Measurements from ENCODE around the gene LMAN2.
"Not testable (repeated sequence)": the region's sequence is repeated elsewhere in the genome, so short reads cannot be mapped to it uniquely, and the experiment has no call there.

Gene LMAN2

GRCh38 chr5:177364159-177364962 lies 12.9 kb upstream of the LMAN2 start:
- DNase-seq = peak; percentile 41

DNA sequence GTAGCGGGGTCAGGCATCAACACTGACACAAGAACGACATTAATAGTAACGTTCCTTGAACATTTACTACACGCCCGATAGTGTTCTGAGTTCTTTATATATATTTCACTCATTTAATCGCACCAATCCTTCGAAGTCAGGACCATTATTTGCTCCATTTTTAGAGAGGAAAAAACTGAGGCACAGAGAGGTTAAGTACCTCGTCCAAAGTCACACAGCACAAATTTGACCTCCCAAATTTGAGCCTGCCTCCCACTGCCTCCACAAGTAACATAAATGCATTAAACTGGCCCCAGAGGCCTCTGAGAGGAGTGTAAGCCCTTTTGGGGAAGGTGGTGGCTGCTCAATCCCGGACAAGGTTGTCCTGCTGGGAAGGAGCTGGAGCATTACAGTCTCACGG lies 12.1 kb upstream of the LMAN2 start:
- DNase-seq = no peak

GRCh38 chr5:177362610-177363507 lies 11.4 kb upstream of the LMAN2 start:
- DNase-seq = peak; percentile 65

GRCh38 chr5:177362292-177362609 lies 10.8 kb upstream of the LMAN2 start:
- DNase-seq = no peak

- DNase-seq = no peak
Observed at GRCh38 chr5:177361418-177362291, 10.2 kb upstream of the LMAN2 start.

DNA sequence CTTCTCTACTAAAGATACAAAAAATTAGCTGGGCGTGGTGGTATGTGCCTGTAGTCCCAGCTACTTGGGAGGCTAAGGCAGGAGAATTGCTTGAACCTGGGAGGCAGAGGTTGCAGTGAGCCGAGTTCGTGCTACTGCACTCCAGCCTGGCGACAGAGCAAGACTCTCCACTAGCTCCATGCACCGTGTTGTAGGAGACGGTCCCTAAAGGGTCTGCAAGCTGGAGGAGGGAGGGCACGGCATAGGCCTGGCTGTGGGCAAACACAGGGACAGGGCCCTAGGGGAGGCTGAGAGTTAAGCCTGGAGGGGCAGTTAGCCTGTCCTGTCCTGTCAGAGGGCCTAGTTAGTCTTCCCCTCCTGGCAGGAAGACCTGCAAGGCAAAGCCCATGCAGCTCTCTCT lies 9.3 kb upstream of the LMAN2 start:
- not testable (repeated sequence) for DNase-seq

DNA sequence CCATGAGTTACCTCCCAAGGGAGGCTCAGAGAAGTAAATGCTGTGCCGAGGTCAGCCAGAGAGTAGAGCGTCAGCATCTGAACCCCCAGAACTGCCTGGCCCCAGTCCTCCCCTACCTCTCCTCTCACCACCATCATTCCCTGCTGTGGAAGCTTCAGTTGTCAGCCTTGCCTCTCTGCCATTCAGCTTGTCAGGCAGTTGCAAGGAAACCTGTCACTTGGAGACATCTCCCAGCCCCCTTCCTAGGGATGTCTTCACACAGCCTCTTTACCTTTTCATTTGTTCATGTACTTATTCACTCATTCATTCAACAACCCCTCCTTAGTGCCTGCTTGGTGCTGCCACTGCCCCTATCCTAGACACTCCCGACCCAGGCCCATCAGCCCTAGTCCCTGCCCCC lies 8.4 kb upstream of the LMAN2 start:
- DNase-seq = no peak

GRCh38 chr5:177359451-177359851 lies 8.0 kb upstream of the LMAN2 start:
- DNase-seq = no peak

GRCh38 chr5:177358370-177358819 lies 6.9 kb upstream of the LMAN2 start:
- no peak for DNase-seq

- DNase-seq = peak; percentile 56
Observed at GRCh38 chr5:177357459-177358351, 6.2 kb upstream of the LMAN2 start, which contains the start of gene RGS14. Gene RGS14, plus strand, starts transcription at chr5:177357924. Its CDS starts 101 bp downstream, at chr5:177358025.

DNA sequence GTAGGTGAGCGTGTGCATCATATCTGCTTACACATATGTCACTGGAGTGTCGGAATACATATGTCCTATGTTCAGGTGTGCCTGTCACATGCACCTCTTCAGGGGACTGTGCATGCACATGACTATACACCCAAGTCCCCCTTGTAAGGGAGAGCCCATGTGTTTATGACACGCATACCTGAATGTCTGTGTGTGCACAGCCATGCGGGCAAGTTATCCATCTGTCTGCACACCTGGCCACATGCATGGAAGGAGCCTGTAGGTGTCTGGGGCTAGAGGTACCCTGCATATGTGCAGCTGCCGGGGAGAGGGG lies 5.6 kb upstream of the LMAN2 start:
- no peak for DNase-seq

- DNase-seq = no peak
Observed at GRCh38 chr5:177356746-177357145, 5.3 kb upstream of the LMAN2 start.

DNA sequence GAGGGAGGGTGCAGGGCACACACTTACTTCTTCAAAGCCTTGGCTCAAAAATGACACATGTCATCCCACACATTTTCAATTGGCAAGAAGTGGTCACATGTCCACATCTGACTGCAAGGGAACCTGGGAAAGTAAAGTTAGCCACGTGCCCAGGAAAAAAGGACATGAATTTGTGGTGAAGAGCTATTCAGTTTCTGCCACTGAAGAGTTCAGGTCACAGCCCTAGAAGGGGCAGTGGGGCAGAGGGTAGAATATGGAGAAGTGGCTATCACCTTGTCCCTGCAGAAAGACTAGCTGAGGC lies 4.3 kb upstream of the LMAN2 start:
- no peak for DNase-seq

GRCh38 chr5:177355162-177355867 lies 3.8 kb upstream of the LMAN2 start:
- no peak for DNase-seq

DNA sequence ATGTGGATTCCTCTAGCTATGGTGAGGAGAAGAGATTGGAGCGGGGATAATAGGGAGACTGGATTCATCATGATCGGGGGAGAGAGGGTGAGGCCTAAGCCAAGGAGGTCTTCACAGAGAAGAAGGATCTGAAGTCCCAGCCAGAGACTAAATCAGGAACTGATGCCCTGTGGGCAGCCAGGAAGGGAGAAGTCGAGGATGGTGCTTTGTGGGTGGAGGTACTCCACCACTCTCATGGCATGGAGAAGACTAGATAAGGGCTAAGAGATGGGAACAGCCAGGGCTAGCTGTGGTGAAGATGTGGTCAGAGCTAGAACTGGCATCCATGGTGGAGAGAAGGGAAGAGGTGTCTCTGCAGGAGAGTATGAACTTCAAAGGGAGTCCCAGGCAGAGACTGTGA lies 3.2 kb upstream of the LMAN2 start:
- no peak for DNase-seq

DNA sequence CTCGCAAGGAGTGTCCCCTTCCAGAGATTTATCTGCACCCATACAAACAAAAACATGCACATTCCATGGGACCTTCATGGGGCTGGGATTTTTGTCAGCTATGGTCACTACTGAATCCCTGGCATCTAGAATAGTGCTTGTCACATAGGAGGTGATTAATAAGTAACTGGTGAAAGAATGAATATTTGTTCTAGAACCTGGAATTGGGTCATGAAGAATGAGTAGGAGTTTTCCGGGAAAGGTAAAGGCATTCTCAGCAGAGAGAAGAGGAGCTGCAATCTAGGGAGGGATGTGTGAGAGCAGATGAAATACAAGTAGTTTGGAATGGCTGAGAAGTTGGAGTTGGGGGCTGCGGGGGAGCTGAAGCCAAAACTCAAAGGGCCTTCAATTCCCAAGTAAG lies 2.8 kb upstream of the LMAN2 start:
- no peak for DNase-seq

DNA sequence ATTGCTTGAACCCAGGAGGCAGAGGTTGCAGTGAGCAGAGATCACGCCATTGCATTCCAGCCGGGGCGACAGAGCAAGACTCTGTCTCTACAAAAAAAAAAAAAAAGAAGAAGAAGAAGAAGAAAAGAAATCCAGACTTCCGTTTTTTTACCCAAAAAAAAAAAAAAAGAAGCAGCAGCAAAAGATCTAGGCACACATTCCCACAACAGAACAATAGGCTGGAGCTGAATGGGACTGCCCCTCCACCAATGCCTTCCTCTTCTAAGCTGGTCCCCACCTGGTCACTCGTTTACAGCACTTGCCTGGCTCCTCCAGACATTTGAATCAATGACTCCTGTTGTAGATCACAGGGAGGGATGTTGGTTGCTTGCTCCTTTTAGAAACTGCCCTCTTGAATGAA lies 1.6 kb upstream of the LMAN2 start:
- no peak for DNase-seq

GRCh38 chr5:177350776-177351391 lies 584 bp downstream of the LMAN2 start:
- no peak for DNase-seq

- DNase-seq = no peak
Observed at GRCh38 chr5:177349762-177350161, 1.7 kb downstream of the LMAN2 start.

DNA sequence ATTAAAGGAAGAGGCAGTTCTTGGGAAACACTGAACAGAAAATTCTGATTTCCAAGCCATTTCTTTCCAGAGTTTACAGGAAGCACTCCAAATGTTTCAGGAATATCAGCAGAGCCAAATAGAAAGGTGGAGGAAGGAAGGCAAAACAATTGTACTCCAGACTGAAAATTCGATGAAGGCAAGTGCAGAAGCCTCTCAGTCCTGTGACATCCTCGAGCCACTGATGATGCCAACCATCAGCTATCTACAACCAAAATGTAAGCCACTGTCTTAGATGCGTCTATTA lies 2.2 kb downstream of the LMAN2 start:
- no peak for DNase-seq

- DNase-seq = no peak
Observed at GRCh38 chr5:177347699-177348098, 3.8 kb downstream of the LMAN2 start.

DNA sequence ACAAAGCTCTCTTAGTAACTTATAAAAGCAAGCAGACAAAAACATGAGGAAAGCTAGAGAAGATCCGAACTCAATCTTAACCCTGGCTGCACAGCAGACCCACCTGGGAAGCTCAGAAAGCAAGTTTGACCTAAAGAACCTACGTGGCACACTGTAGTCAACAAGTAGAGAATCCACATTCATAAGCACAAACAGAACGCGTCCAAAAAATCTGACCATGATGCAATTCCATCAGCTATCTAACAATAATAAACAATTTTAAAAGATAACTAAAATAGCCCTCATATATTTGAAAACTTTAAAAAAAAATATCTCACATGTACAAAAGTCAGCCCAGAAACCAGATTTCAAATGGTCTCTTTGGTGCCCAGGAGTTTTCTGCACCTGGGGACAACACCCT lies 4.6 kb downstream of the LMAN2 start:
- no peak for DNase-seq
